GM21390 (cell line): ENCODE data around the gene CPLX1.
"Not testable (repeated sequence)": the region's sequence is repeated elsewhere in the genome, so short reads cannot be mapped to it uniquely, and the experiment has no call there.

Source experiments
- ATAC-seq: cut with Tn5 transposase; IDR thresholded peaks from one replicate; pipeline ENCODE4 v1.9.1; 2021; ENCODE audit not compliant: unreplicated experiment

Gene CPLX1

DNA sequence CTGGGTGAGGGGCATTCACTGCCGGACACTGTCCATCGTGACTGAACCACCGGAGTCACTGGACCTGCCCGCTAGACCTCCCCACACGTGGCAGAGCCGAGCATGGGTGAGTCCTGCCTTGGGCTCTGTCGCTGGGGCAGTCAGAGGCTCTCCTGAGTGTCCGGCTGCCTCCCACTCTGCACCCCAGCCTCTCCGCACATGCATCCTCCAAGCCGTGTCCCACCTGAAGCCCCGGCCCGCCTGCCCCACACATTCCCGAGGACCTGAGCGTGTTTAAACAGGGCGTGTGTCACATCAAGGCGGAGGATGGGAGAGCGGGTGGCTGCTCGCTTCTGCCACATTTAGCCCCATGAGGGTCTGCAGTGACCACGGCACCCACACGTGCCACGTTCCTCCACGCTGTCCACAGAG, 4.7 kb downstream of the CPLX1 start:
- ATAC-seq = no peak

DNA sequence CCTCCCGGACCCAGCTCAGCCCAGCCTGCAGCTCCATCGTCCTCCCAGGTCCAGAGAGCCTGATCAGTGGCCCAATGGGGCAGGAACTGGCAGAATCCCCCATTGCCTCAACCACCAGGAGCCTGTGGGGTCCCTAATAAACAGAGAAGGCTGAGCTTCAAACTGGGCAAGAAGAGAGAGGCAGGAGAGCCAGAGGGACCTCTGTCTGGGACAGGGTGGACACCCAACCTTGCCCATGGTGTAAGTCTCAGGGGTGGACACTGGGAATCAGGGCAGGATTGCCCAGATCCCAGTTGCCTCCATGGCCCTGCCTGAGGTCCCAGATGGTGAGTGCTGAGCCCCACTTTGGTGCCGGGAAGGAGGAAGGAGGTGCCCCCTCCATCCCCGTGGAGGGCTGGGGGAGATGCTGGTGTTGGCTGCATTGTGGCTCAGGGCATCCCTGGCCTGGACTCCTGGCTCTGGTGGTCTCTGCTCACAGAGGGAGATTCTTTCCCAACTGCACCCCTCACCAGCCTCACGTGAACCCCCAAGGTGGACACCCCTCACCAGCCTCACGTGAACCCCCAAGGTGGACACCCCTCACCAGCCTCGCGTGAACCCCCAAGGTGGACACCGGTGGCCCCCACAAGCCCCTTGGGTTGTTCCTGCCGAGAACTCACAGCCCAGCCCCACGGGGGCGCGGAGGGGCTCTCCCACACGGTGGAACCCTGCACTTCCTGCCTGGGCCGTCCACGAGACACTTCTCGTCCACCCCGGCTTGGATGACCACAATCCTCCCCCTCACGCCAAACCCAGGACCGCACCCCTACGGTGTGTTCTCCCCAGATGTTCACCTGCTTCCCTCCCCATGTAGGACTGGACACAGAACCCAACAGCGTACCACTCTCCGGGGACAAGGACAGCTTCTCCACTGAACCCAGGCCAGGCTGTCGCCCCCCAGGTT, 5.4 kb downstream of the CPLX1 start:
- ATAC-seq = no peak

DNA sequence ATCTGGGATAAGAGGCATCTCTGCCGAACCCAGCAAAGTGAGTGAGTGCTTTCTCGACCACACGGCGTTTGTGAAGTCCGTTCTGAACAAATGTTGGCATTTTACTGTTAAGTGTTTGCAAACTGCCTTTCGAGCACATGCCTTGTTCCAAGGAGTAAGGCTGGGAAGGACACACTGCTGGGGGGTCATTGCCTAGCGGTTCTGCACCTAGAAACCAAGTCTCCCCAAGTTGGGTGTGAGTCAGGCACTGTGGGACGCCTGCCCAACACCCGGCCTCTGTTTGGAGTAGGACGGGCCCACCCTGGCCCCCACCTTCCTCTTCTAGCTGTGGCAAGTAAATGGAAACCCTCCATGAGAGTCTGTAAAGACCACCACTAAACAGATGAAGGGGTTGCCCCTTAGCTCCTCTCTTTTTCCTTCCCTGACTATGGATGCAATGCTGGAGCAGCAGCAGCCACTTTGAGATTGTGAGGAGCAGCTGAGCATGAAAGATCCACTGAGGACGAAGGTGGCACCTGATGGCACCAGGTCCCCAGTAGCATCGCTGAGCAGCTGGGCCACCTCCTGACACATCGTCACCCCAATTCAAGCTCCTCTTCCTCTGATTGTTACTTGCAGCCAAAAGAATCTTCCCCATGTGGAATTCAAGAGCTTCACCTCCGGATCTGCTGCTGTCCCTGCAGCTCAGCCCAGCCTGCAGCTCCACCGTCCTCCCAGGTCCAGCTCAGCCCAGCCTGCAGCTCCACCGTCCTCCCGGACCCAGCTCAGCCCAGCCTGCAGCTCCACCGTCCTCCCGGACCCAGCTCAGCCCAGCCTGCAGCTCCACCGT, 6.3 kb downstream of the CPLX1 start:
- ATAC-seq = no peak

DNA sequence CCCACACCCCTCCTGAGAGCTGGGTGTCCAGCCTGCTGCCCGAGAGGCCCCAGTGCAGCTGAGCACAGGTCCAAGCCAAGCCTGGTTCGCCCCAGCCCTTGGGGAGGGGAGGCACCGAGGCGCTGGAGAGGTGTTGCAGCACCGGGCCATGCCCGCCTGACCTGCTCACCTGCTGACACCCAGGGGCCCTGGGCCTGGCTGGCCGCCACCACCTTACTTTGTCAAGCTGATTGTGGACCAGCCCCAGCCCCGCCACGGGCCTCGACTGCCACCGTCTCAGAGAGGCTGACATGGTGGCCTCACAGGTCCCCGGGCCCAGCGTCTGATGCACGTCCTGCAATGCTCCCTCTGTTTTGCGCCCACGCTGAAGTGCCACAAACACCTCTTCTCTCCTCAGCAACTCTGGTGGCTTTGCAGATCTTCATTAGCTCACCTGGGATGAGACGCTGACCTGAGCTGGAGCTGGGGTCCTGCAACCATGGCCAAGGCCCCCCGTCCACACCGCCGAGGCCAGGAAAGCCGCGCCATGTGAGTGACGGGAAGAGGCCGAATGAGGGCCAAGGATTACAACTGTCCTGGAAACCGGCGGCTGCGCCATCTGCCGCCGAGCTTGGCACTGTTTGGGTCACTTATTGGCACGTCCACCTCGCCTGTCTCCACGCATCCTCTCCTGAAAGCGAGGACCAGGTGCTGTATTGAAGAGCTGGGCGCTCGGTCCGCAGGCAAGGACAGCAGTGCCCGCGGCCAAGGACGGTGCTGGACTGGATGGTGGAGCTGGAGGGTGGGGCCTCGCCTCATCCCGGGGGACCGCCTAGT, 7.6 kb downstream of the CPLX1 start:
- no peak for ATAC-seq

DNA sequence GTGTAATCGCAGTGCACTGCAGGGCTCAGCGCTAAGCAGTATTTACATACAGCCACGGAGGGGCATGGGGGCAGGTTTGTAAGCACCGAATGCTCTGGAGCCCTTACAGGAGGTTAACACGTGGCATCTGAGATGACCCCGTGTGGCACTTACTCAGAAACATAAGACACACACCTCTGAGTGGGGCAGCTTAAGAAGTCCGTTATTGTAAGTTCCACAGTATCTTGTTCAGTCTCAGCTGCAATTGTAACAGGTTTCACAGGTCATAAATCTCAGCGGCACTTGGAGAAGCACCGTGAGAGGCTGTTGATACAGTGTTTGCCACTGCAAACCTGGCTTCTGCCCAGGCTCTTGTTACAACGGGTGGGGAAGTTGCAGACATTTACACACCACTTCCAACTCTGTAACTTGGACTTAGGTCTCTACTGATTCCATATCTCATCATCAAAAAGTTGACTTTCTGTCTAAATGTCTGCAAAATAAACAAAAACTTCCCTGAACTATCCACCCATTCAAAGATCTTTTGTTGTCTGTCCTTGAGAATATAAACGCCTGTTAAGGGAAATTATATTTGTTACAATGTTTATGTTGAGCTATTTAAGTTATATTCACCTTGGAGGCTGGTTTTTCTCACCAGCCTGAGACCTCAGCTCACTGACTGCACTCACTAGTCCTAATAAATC, 10.3 kb downstream of the CPLX1 start:
- ATAC-seq = no peak

DNA sequence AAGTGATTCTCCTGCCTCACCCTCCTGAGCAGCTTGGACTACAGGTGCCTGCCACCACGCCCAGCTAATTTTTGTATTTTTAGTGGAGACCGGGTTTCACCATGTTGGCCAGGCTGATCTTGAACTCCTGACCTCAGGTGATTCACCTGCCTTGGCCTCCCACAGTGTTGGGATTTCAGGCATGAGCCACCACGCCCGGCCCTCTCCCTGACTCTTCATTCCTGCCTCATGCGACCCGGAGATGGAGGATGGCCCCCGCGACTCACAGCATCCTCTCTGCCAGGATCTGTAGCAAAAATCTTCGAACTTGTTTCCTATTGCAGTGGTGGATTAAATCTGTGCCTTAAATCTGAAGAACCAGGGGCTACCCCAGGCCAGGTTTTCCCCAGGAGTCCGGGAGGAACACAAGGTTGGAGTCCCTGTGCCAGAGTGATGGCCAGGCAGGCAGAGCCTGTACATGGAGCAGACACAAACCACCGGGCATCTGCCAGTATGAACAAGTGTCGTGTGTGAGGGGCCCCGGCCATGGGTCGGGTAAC, 11.5 kb downstream of the CPLX1 start:
- no peak for ATAC-seq

DNA sequence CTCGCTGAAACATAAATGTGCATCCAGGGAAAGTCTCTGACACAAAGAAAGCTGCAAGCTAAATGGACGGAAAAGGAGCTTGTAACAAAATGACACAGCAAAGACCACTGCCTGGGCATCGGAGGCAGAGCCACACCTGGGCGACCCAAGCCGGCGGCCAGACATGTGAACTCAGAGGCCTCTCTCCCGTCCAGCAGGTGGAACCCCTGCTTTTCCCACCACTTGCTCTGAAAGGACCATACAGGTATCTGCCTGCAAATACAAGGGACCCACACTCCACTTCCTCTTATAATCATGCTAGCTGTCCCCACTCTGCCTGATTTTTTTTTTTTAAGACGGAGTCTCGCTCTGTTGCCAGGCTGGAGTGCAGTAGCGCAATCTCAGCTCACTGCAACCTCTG, 12.0 kb downstream of the CPLX1 start:
- no peak for ATAC-seq

DNA sequence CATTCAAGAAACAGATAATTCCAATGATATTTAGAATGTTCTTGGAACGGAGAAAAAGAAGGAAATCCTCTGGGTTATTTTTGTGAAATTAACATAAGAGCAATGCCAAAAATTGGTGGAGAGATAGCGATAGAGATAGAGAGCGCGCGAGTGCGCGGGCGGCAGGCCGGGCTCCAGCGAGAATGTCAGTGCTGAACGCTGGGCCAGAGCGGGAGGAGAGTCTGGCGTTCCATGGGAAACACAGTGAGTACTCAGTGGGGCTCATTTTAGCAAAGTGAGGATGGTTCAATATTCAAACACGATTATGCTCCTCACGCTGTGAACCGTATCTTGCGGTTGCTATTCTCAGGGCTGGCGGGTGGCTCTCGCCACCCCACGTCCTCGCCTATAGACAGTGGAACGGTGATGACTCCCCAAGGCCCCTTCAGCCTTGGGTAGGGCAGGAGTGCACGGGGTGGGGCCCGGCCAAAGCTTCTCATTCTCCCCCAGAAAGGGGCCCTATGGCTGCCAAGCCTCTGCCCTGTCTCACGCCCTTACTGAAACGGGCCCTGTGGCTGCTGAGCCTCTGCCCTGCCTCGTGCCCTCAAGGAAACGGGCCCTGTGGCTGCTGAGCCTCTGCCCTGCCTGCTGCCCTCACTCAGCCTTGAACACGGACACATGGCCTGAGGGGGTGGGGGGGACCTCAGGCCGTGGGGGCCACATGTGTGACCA, 16.9 kb downstream of the CPLX1 start:
- ATAC-seq = no peak

DNA sequence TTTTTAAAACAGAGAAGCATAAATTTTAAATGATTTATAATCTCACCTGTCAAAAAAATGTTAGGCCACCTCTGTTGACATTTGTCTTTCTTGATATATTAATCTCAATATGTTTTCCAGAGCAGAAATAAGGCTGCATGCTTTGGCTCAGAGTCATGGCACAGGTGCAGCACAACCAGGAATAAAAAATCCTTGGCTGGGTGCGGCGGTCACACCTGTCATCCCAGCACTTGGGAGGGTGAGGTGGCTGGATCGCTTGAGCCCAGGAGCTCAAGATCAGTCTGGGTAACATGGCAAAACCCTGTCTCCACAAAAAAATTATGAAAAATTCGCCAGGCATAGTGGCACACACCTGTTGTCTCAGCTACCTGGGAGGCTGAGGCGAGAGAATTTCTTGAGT, 18.1 kb downstream of the CPLX1 start:
- no peak for ATAC-seq

DNA sequence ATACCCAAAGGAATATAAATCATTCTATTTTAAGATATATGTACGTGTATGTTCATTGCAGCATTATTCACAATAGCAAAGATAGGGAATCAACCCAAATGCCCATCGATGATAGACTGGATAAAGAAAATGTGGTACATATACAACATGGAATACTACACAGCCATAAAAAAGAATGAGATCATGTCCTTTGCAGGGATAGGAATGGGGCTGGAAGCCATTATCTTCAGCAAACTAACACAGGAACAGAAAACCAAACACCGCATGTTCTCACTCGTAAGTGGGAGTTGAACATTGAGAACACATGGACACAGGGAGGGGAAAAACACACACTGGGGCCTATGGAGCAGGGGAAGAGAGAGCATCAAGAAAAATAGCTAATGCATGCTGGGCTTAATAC, 18.9 kb downstream of the CPLX1 start:
- ATAC-seq = not testable (repeated sequence)

DNA sequence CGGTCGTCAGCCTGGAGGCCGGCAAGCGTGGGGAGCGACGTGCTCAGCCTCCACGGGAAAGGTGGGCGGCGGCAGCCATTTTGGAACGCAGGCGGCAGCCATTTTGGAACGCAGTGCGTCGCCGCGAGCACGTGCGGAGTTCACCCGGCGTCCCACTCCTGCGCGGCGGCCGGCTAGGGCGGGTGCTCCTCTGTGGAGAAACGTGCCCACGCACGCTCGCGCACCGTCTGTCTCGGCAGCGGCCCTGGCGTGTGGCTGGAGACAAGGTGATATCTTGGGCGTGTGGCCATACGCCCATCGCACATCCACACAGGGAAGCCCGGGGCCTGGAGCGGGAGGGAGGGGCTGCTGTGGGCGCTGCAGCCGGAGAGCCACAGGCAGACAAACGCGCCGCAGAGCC, 21.1 kb downstream of the CPLX1 start:
- ATAC-seq = no peak

DNA sequence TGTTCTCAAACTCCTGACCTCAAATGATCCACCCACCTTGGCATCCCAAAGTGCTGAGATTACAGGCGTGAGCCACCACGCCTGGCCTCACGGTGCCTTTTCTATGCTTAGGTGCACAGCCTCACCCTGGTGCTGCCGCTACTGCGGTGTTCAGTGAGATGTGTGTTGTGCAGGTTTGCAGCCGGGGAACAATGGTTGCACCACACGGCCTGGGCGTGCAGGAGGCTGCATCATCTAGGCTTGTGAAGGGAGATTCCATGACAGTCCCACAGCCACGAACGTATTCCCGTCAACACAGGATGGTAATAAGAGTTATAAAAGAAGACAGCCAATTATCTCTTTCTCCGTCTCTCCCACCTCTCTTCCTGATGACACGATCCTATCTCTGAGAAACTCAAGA, 22.0 kb downstream of the CPLX1 start:
- ATAC-seq = no peak

DNA sequence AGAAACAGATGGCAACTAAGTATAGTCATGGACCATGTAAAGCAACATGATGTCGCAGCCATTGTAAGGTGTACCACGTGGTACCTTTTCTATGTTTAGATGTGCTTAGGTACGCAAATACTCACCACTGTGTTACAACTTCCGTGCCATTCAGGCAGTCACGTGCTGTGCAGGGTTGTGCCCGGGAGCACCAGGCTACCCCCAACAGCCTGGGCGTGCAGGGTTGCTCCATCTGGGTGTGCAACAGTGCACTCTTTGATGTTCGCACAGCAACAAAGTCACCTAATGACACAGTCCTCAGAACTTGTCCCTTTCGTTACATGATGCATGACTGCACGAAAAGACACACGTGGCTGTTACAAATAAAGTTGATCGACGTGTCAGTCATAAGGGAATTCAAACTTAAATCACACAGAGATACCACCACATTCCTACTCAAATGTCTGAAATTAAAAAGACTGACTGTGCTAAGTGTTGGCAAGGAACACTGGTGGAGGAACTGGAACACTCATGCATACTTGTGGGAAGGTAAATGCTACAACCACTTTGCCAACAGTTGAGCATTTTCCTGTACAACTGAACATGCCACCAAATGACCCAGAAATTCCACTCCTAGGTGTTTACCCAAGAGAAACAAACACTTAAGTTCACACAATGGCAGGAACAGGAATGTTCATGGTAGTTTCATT, 24.3 kb downstream of the CPLX1 start:
- ATAC-seq = no peak

DNA sequence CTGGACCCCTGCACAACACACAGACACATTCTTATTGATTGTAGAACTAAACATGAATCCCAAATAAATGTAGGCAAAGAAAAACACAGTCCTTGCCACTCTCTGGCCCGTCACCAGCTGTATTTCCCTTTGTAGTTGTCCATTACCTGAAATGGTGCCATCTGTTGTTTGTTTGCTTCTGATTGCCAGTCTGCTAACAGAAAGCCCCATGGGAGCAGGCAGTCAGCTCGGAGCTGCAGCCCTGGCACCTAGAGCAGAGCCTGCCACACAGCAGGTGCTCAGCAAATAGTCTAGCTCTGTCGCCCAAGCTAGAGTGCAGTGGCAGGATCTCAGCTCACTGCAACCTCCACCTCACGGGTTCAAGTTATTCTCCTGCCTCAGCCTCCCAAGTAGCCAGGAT, 28.9 kb downstream of the CPLX1 start:
- no peak for ATAC-seq

DNA sequence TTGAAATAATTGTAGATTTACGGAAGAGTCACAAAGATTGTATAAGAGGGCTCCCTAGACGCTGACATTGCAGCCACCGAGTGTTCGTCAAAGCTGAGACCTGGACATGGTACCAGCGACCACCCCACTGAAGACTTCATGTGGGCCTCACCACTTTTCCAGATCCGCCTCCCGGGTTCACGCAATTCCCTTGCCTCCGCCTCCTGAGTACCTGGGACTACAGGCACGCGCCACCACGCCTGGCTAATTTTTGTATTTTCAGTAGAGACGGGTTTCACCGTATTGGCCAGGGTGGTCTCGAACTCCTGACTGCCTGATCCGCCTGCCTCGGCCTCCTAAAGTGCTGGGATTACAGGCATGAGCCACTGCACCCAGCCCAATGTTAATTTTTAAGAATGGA, 29.7 kb downstream of the CPLX1 start:
- ATAC-seq = no peak

DNA sequence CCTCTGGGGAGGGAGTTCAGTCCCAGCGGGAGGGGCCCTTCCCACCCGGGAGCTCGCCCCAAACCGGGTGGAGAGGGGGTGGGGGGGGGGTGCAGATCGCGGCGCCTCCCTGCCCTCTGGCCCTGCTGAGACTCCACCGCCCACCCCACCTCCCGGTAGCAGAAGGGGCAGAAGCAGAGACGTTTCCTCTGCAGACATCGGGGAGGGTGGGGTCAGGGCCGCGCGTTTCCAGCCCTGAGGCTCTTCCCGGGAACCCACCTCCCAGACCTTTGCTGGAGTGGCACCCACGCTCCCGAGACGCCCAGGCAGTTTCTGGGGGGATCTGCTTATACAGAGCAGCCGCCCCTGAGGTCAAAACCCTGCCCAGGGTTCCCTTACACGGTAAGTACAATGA, 30.2 kb downstream of the CPLX1 start:
- no peak for ATAC-seq

DNA sequence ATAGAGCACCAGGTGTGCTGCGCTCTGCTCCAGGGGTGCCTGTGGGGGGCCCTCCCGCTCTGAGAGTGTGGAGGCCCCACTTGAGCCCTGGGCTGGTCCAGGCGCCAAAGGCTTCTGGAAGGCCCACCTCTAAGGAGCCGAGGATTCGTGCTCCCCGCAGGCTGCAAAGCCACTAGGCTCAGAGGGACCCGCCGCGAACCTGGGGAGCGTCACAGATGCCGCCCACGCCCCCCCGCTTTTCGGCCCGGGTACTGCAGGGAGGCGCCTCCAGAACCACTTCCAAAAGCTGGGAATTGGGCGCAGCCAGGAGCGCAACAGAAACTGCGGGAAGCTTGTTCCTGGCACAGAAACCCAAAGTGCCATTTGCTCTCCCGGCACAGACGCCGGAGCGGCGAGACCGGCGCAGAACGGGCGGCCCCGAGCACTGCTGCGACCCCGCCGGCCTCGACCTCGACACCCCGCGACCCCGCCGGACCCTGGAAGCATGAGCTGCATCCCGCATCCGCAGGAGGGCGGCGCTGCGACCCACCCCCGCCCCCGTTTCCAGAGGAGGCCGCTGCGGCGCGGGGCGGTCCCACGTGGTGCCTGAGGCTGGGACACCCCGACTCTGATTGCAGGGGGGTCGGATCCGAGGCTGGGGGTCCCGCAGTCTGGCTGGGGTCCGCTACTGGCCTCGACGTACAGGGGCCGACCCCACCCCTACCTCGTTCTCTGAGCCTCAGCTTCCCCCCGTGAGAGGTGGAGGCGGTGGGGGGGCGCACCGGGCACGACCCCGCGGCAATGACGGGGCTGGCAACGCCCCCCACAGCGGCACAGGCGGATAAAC, 30.8 kb downstream of the CPLX1 start:
- ATAC-seq = no peak

DNA sequence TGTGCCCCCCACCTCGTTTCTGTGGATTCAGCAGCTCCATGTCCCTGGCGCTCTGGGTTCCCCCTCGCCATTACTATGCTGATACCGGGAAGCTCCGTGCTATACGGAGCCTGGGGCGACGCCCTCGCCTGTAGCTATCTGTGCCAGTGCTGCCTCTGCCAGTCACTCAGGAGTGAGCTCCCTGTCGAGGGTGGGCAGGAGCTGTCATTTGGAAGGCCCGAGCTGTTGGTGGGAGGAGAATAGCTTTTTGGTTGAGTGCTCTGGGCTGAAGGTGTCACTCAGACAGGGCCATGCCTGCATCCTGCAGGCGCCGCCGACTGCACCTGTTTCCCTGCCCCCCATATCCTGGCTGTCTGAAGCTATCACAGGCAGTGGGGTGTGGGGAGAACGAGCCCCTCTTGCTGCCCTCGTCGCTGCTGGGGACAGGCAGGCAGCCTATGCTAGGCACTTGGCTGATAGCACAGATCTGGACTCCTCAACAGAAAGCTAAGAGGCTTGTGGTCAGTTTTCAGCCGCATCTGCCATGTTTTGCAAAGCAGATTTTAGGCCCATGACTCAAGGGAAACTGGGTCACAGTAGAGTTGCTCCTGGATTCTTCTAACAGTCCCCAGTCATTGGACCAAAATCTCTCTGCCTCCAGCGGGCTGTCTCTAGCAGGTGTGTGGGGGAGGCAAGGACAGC, 31.8 kb downstream of the CPLX1 start:
- ATAC-seq = no peak
